Muscle layer of colon (tissue), 2 donors: ENCODE data around the gene GNB1L.

Experiments
- H3K27ac ChIP-seq: one replicate; pipeline ENCODE4 v1.7.0; 2013; ENCODE audit warnings: low read depth, mild to moderate bottlenecking, low read length, moderate library complexity
- H3K27me3 ChIP-seq, 2 donors: one replicate each; pipeline ENCODE4 v1.7.0; 2013; ENCODE audit warnings: low read length in 2 of 2, mild to moderate bottlenecking in 2 of 2; ENCODE audit not compliant: insufficient read depth in 2 of 2, control insufficient read depth in 1 of 2
- H3K36me3 ChIP-seq: one replicate; pipeline ENCODE4 v1.7.0; 2013; ENCODE audit warnings: mild to moderate bottlenecking, low read length; ENCODE audit not compliant: insufficient read depth
- H3K4me1 ChIP-seq: one replicate; pipeline ENCODE4 v1.7.0; 2013; ENCODE audit warnings: mild to moderate bottlenecking, low read length; ENCODE audit not compliant: insufficient read depth
- H3K4me3 ChIP-seq, 2 donors: one replicate each; pipeline ENCODE4 v1.7.0; 2013; ENCODE audit warnings: low read length in 2 of 2, low read depth in 1 of 2, mild to moderate bottlenecking in 1 of 2, moderate library complexity in 1 of 2
- H3K9ac ChIP-seq: one replicate; pipeline ENCODE4 v1.7.0; 2013; ENCODE audit warnings: low read length
- H3K9me3 ChIP-seq: one replicate; pipeline ENCODE4 v1.7.0; 2013; ENCODE audit warnings: mild to moderate bottlenecking, low read length
- donor health status: abdominal sarcoma.
- donor health status: Adenocarcinoma of cecum.

The GNB1L gene

GRCh38 chr22:19737846-19738663 lies 116.6 kb downstream of the GNB1L start:
- Histone ChIP-seq H3K27me3 (peaks cover 0 to 10% of the 10 kb centered on the region in 2 donors), H3K4me1 (no peaks in the 10 kb centered on the region)

GRCh38 chr22:19735665-19736510 lies 118.8 kb downstream of the GNB1L start:
- Histone ChIP-seq H3K27me3 (peaks cover 0 to 16% of the 10 kb centered on the region in 2 donors), H3K9me3 (no peaks in the 10 kb centered on the region), H3K9ac (no peak overlapping the region), H3K36me3 (no peaks in the 10 kb centered on the region), H3K4me3 (no peak overlapping the region), H3K4me1 (no peaks in the 10 kb centered on the region), H3K27ac (no peak overlapping the region)

More at GRCh38 chr22:19737846-19738663, 116.6 kb downstream of the GNB1L start:
- no peak overlapping the region for H3K4me3 ChIP-seq
- H3K9ac ChIP-seq, result no peak overlapping the region
- no peaks in the 10 kb centered on the region for H3K36me3 ChIP-seq
- no peak overlapping the region for H3K27ac ChIP-seq
- no peaks in the 10 kb centered on the region for H3K9me3 ChIP-seq

GRCh38 chr22:19734837-19735382 lies 119.8 kb downstream of the GNB1L start:
- Histone ChIP-seq H3K4me3 (no peak overlapping the region), H3K4me1 (peaks cover 4% of the 10 kb centered on the region), H3K27ac (no peak overlapping the region), H3K27me3 (peaks cover 0 to 20% of the 10 kb centered on the region in 2 donors), H3K9me3 (no peaks in the 10 kb centered on the region), H3K36me3 (no peaks in the 10 kb centered on the region), H3K9ac (no peak overlapping the region)

- Histone ChIP-seq H3K9ac (no peak overlapping the region), H3K9me3 (no peaks in the 10 kb centered on the region), H3K27ac (no peak overlapping the region), H3K4me1 (peaks cover 4% of the 10 kb centered on the region), H3K27me3 (peaks cover 0 to 20% of the 10 kb centered on the region in 2 donors), H3K4me3 (no peak overlapping the region), H3K36me3 (no peaks in the 10 kb centered on the region)
These were observed 120.5 kb downstream of the GNB1L start for GRCh38 chr22:19734163-19734562.

- H3K4me1 ChIP-seq, result peaks cover 4% of the 10 kb centered on the region
- peaks cover 0 to 20% of the 10 kb centered on the region in 2 donors for H3K27me3 ChIP-seq
- H3K36me3 ChIP-seq, result no peaks in the 10 kb centered on the region
- no peak overlapping the region for H3K27ac ChIP-seq
- H3K9ac ChIP-seq, result no peak overlapping the region
- no peak overlapping the region for H3K4me3 ChIP-seq
- H3K9me3 ChIP-seq, result no peaks in the 10 kb centered on the region
These were observed 120.9 kb downstream of the GNB1L start for GRCh38 chr22:19733755-19734154.
